Activated CD4-positive, alpha-beta T cell treated with anti-CD3 and anti-CD28 coated beads for 4 hours (primary cell): ENCODE results near the gene GUCY2F.

ENCODE experiments used
- DNase-seq, 2 donors: peaks; one replicate each; pipeline ENCODE4 v3.0.0-alpha.2; 2020

Gene GUCY2F

DNA sequence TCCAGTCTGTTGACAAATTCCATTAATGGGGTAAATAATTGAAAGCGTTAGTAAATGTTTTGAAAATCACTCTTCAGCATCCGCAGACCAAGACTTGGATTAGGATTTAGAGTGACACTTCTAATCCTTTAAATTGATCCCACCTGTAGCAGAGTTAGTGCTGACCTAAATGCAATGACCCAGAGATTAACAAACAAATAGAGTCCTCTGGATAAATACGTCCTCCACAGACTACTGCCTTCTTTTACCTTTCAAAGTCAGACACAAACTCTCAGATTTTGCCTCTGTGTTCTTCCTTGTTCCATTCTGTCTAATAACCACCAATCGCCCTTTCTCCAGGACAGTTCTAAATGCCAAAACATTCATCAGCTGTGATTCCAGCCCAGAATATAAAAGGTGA, at the start of gene GUCY2F:
GUCY2F (minus strand) TSS at position 101 of the 400 bp plus-strand sequence. CDS start 6,150 bp downstream, outside the sequence.
- DNase-seq: no peak

DNA sequence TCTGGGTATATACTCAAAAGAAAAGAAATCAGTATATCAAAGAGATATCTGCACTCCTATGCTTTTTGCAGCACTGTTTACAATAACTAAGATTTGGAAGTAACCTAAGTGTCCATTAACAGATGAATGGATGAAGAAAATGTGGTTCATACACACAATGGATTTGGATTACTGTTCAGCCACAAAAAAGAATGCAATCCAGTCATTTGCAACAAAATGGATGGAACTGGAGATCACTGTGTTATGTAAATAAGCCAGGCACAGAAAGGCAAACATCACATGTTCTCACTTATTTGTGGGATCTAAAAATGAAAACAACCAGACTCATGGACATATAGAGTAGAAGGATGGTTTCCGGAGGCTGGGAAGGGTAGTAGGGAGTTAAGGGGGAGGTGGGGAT, 37.1 kb upstream of the GUCY2F start:
- DNase-seq: no peak

DNA sequence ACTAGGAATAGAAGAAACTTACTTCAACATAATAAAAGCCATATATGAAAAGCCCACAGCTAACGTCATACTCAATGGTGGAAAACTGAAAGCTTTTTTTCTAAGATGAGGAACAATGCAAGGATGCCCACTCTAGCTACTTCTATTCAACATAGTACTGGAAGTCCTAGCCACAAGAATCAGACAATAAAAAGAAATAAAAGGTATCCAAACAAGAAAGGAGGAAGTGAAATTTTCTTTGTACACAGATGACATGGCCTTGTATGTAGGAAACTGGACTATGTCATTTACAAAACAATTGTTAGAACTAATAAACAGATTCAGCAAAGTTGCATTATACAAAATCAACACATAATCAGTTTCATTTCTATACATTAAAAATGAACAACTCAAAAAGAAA, 29.2 kb upstream of the GUCY2F start:
- no peak for DNase-seq

DNA sequence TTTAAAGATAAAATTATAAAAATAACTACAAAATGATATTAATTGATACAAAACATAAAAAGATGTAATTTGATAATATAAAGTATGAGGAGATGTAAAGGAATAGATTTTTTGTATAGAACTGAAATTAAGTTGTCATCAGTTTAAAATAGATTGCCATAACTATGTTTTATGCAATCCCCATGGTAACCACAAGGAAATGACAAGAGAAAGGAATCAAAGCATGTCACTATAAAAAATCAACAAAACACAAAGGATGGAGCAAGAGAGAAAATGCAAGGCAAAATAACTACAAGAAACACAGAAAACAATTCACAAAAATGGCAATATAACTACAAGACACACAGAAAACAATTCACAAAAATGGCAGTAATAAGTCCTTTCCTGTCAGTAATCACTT, 27.0 kb upstream of the GUCY2F start:
- DNase-seq: no peak

DNA sequence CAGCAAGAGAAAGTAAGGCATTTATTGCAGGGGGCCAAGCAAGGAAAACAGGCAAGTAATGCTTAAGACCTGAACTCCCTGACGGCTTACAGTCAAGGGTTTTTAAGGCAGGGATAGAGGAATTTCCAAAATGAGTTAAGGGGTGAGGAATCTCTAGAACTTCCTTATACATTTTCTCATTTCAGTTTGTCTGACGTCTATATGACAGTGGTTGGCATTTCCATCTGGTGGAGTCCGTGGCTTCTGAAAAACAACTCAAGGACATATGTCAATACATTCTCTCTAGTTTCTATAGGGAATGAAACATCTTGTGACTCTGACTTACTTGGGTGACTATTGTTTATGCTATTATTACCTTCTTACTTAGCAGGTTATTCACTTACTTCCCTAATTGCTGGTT, 19.3 kb upstream of the GUCY2F start:
- DNase-seq: no peak

DNA sequence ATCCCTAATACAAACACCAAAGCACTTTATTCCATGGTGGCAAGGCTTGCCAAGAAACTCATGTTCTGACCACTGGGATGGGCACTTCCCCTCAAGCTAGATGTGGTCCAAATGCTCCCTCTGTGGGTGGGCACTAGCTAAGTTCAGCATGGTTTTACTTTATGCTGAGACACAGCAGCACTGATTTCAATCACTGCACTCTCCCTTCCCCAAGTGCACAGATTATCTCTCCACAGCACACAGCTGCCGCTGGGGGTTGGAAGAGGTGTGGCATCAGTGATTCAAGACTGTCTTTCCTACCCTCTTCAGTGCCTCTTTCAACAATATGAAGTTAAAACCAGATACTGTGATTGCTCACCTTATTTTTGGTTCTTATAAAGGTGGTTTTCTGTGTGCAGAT, 16.5 kb upstream of the GUCY2F start:
- DNase-seq: no peak

DNA sequence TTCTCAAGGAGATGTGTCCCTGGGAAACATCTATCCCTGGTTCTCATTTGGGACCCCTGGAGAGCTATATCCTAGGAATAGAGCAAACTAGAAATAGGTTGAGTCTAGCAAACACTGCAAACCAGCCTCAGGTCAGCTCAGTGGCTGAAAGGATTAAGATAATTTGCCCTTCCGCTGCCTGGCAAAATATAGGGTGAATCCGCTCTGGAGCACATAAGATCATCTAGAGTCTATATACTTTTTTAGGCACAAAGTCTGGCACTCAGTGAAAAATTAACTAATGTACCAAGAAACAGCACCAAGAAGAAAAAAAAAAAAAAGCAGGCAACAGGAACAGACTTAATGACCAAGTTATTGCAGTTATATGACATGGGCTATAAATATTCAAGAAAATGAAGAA, 7.3 kb upstream of the GUCY2F start:
- no peak for DNase-seq

GRCh38 chrX:109487640-109488039, 5.8 kb upstream of the GUCY2F start:
- DNase-seq: no peak

DNA sequence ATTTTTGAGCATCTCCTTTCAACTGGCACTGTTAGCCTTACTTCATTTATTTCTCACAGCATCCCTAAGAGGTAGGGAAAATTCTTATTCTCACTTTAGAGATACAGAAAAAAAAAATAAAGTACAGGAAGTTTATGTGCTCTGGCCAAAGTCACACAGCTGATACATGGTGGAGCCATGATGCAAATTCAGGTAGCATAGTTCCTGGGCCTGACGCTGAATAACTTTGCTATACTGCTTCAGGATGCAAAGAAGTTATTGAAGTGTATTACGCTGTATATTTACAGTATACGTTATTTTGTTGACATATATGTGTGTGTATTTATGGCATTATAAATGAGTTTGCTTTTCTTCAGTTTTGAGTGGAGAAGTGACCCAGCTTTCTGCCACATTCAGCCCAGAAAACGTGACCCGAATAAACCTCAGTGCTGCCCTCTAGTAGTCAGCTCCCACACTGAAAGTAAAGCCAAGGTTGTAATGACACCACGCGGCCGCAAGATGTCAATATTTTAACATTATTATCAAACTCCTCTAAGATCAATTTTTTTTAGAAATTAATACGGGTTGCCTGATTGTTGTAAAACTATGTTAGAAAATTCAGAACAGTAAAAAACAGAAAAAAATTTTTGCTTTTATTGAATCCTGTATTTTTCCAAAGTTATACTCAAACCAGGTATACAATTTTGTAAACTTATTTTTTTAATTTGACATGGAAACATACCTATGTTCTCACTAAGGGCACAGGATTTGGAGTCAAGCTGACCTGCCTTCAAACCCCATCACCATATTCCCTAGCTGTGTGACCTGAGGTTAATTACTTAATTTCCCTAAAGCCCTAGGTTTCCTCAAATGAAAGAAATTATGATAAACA, 3.8 kb upstream of the GUCY2F start:
- DNase-seq: peak; percentile 38 to 66

DNA sequence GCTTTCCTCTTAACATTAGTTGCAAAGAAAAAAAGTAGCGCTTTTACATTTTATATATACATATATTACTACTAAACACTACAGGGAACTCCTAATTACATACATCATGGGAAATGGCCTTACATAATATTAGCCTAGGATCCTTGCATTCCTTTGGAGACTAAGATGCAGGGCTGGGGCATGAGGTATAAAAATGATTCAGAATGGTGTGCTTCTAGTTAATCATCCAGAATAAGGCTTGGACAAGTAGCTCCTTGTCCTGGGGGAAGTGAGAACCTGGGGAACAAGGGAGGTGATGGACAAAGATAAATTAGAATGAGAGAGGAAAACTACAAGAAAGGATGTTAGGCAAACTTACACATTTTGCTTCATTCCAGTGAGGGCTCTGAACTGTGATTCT, 3.0 kb upstream of the GUCY2F start:
- no peak for DNase-seq

DNA sequence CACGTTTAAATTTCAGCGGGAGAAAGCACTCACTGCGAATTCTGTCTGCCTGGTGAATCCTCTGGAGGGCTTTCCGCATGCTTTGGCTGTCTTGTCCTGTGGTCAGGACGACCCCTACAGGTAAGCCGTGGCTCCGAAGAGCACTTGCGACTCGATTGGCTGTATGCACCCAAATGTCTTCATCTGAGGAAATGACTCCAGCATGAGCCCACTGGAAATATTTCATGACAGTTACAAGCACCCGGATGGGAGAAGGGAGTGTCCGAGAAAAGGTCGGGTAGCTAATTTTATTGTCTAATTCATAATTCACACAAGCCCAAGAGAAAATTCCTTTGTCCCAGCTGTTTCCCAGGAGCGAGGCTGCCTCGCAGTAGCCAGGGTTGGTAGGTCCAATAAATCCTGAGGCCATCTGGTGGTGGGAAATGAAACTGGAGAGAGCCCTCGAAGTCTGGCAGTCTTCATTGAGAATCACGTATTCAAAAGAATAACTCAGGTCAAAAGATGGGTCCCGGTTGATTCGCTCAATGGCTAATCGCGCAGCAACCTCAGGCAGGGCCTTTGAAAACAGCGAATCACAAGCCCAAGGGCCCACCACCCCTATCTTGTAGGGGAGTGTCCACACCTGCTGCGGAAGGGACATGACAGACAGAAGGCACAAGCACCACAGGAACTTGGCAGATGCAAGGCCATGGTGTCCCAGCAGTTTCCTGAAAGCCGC, 6.6 kb downstream of the GUCY2F start:
- DNase-seq: peak in 1 of 2 donors; percentile 1

GRCh38 chrX:109472939-109473735, 8.7 kb downstream of the GUCY2F start:
- peak; percentile 1 to 7 for DNase-seq

GRCh38 chrX:109464231-109464630, 17.7 kb downstream of the GUCY2F start:
- no peak for DNase-seq

DNA sequence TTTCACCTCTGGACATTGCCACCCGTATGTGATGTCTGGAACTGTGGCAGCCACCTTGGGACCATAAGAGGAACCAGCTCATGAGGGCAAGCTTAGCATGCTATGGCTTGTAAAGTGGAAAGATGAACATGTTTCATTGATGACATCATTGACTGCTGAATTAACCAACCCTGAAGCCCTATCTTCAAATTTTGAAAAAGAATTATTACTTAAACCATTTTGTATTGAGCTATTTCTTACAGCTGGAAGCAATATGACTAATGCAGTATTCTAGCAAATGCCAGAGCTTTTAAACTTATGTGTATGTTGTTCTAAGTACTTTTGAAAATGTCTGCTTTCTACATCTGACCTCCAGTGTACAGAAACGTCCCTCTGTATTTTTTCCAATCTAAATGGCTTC, 18.1 kb downstream of the GUCY2F start:
- no peak for DNase-seq

GRCh38 chrX:109448282-109448938, 33.5 kb downstream of the GUCY2F start:
- no peak for DNase-seq

DNA sequence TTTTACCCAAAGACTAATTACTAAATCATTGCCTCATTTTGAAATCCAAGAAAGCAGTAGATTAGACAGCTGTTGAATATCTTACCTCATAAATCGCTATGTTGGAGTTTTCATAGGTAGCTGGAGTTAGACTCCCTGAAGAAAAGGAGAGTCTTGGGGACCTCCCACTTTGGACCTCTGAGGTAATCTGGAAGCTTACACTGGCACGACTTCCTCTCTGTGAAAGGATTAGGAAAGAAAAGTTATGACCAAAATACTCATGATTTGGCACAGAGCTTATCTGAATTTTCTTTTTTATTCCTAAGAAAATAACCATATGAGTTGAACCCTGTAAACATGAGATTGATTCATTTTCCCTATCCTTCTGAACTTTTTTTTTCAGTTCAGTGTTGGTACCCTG, 40.6 kb downstream of the GUCY2F start:
- no peak for DNase-seq

GRCh38 chrX:109440475-109440874, 41.4 kb downstream of the GUCY2F start:
- DNase-seq: no peak

DNA sequence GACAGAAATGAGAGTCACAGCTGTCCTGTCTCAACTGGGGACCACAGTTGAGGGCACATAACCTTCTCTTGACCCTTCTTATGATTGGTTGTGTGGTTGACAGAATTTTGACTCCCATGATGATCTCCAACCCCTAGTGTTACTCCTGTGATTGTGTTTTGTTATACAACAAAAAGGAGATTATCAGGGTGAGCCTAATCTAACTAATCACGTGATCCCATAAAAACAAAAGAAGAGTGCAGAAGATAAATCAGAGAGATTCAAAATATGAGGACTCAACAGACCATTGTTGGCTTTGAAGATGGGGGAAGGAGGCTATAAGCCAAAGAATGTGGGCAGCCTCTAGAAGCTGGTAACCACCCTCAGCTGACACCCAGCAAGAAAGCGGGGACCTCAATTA, 72.7 kb downstream of the GUCY2F start:
- DNase-seq: no peak

GRCh38 chrX:109403922-109404321, 78.0 kb downstream of the GUCY2F start:
- DNase-seq: no peak

- DNase-seq: no peak
Observed at GRCh38 chrX:109399831-109400230, 82.1 kb downstream of the GUCY2F start.

- no peak for DNase-seq
Observed at GRCh38 chrX:109398833-109399232, 83.1 kb downstream of the GUCY2F start.

DNA sequence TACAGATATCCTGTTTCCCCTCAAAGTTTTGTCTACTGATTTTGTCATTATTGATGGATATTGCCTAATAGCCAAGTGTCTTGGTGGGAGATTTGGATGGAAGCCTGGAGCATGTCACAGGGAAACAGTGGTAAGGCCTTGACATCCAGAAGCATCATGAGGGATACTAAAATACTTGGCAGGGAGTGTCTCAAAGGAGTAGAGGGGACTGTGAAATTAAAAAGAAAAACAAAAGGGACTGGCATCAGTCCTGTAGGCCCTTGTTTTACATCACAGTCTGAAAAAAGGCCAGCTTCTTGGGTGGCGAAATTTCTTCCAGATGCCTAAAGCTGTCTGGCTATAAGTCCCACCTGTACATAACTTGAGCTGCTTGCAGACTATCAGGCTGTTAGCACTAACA, 83.8 kb downstream of the GUCY2F start:
- DNase-seq: no peak

DNA sequence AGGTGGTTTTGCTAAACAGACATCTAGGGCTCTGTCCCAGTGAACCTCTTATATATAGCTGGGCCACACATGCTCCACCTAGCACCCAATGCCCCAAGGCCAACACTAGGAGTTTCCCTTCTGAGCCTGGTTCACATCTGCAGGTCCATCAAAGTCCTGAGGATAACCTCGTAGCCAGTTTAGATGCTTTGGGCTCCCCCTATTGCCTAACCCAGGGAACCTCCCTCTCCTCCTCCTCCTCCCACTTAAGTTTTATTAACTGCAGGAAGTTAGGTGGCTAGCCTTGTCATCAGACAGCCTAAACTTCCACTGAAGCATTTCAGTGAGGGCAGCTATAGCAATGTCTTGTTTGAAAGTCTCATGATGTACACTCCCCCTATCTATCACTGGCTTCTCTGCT, 88.0 kb downstream of the GUCY2F start:
- DNase-seq: no peak
